ENCODE measurements around the gene MRPL52.
"Not testable (repeated sequence)": the region's sequence is repeated elsewhere in the genome, so short reads cannot be mapped to it uniquely, and the experiment has no call there.

MRPL52 gene

GRCh38 chr14:22811722-22812121 lies 18.0 kb upstream of the MRPL52 start:
- DNase-seq, result no peak

GRCh38 chr14:22812744-22813143 lies 16.9 kb upstream of the MRPL52 start:
- DNase-seq, result no peak

- DNase-seq, result no peak
Observed at GRCh38 chr14:22813145-22813544, 16.5 kb upstream of the MRPL52 start.

DNA sequence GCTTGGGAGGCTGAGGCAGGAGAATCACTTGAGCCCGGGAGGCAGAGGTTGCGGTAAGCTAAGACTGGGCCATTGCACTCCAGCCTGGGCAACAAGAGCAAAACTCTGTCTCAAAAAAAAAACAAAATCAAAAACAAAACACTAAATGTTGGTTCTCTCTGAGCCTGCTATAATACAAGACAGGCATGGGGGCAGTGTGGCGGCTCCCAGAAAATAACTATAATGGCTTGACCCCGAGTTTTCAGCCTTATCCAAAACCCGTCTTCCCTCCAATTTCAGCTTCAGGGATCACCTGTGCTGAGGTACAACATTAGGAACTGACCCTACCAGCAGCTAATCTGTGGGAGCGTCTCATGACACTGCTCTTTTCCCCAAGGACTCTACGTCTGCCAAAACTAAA lies 15.3 kb upstream of the MRPL52 start:
- no peak for DNase-seq

DNA sequence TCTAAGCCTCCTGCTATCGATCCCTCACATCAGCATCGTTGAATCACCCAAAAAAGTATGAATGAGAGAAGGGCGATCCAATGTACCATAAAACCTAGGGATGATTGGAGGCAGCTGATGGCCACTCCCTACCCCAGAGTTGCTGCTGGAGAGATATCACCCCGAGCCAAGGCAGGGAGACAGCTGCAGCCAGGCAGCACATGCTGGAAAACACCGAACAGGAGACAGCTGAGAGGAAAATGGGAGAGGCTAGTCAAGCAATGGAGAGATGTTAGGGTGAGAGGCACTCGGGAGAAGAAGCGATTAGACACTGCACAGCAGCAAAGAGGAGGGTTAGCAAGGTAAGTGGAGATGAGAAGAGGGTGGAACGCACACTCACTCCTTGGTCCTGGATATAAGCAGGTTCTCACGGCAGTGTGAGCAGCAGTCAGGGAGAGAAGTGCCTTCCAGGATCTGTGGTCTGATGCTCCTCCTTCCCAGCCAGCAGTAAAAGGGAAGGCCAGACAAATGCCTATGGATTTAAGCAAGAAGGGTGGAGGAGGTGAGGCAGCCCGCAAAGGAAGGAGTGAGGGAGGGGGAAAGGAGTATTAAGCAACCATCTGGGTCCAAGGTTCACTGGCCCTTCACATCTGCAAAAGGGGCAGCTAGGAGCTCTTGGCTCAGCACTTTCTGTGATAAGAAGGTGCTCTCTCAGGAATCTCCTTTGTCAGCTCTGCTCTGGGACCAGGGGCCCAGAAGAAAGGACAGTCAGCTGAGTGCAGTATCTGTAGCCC lies 14.6 kb upstream of the MRPL52 start, which contains the start of gene SLC7A7:
TSS of gene SLC7A7 (minus strand) at position 495 of the 773 bp plus-strand sequence. CDS start 2,037 bp downstream, outside the sequence.
- no peak for DNase-seq

GRCh38 chr14:22819151-22819988 lies 10.3 kb upstream of the MRPL52 start:
- DNase-seq, result peak; percentile 50

GRCh38 chr14:22820731-22821130 lies 9.0 kb upstream of the MRPL52 start:
- peak; percentile 64 for DNase-seq

GRCh38 chr14:22821193-22822015 lies 8.3 kb upstream of the MRPL52 start:
- DNase-seq, result peak; percentile 72

DNA sequence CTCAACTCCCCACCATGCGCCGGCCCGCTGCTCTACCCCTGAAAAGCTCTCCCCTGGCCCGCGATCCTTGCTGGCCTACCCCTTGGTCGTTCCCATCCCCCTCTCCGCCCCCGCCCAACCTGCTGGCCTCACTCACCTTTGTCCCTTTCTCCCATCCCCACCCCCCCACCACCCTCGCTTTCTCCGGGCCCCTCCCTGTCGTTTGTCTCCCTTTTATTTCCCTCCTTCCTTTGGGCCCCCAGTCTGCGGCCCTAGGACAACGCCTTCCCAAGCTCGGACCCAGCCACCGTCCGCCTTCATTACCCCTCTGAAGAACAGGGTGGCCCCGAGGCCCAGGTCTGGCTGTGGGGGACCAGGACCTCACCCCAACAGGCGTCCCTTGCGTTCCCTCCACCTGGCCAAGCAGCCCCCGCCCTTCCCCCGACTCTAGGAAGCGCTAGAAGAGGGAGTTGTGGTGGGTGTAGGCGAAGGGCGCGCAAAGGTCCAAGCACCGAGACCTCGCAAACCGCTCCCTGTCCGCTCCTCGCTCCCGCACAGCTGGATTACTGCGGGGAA lies 7.6 kb upstream of the MRPL52 start:
- no peak for DNase-seq

DNA sequence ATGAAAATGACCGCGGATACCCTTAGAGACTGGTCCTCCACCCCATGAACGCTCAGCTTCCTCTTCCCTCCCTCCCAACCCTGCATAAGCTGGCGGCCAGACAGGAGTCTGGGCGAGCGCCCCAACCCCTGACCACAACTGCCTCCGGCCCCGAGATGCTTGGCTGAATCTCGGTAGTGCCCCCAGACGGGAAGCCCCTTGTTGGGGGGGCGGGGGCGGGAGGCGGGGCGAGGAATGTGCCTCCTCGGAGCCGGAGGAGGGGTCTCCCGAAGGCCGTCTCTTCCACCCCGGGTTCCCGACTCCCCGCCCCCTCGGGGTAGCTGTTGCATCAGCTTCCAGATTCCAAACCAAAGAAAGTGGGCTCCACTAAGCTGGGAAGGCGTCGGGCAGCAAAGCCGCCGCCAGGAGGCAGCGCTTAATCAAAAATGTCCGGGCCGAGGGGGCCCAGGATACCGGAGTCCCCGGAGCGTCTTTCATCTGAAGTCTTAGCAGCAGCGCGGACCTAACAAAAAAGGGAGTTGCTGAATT lies 7.1 kb upstream of the MRPL52 start:
- peak; percentile 40 for DNase-seq

DNA sequence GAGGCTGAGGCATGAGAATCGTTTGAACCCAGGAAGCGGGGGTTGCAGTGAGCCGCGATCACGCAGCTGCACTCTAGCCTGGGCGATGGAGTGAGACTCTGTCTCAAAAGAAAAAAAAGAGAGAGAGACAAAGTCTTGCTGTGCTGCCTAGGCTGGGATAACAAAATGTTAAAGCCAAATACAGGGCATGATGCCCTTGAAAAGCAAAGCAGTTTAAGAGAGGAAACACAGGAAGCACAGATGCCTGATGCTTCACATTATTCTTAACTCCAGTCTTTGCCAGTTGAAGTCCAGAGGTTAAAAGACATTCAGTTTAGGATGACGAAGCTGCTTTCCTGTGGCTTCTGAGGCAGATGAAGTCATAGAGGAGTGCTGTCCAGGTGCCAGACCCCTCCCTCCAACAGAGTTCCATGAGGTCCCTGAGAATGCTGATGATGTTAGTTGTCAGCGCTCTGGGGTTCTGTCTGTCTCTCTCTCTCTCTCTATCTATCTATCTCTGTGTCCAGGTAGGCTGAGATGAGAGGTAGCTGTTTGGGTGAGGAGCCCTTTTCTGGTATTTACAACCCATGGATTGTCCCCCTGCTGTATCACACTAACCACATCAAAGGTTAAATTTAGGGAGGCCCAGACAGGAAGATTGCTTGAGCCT lies 4.9 kb upstream of the MRPL52 start:
- DNase-seq, result peak; percentile 10

GRCh38 chr14:22829076-22829660 lies 519 bp upstream of the MRPL52 start:
- DNase-seq, result not testable (repeated sequence)

GRCh38 chr14:22830443-22831010 lies 840 bp downstream of the MRPL52 start:
- no peak for DNase-seq

GRCh38 chr14:22835505-22835904 lies 5.8 kb downstream of the MRPL52 start:
- DNase-seq, result no peak

GRCh38 chr14:22836301-22837113 lies 6.8 kb downstream of the MRPL52 start, which contains the start of gene MMP14:
Gene MMP14 (plus strand): TSS chr14:22836585. CDS start chr14:22836818, 233 bp downstream.
- no peak for DNase-seq

DNA sequence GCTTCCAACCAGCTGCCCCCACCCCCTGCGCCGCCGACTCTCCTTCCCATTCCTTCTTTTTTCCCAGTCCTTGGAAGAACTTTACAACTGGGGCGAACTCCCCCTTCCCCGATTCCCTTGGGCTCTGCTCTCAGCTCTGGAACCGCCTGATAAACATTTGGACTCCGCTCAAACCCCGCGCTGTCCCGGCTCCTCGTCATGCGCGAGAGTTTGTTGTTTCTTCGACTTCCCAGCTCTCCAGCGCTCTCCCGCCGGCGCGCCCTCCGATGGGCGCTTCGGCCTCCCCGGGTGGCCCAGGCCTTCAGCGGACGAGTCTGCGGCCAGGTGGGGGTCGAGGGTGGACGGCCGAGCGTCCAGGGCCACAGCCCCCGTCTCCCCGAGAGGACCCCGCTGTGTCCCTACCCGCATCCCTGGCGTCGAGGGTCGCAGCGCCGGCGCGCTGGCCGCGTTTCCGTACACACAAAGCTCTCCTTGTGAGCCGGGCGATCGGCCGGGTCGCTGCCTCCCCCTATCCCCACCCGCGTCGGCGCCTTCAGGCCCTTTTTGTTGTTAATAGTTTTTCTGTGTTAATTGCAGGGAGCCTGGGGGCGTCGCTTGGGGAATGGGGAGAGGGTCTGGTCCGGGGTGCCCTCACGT lies 7.5 kb downstream of the MRPL52 start:
- DNase-seq, result peak; percentile 17

DNA sequence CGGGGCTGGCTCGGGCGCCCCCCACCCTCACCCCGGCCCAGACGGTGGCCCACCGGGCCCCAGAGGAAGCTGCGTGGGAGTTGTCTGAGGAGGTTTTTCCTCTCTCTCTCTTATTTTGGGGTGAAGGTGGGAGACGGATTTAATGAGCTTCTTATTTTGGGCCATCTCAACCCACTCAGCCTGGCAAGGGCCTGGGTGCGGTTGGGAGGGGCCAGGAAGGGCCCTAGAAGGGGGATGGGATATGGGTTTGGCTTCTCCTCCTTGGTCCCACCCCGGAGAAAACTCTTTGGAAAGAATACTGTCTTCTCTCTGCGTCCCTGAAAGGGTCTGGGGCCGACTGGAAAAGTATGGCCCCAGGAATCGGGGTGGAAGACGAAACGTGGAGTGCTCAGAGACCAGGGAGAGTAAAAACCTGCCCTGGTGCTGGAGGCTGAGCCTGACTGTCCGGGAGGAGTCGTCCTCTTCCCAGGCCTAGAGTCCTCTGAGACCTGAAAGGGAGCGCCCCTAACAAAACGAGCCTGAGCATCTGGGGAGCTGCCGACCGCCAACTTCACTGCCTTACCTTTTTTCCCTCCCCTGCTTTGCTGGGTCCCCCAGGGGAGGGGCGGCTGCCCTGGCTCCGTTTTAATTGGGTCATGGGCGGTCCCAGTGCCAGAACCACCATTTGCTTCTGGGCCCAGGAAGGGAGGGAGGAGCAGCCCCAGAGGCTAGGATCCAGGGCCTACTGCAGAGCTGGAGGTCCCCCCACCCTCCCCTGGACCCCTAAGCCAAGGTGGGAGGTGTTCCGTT lies 8.3 kb downstream of the MRPL52 start:
- no peak for DNase-seq

GRCh38 chr14:22838631-22839041 lies 8.9 kb downstream of the MRPL52 start:
- no peak for DNase-seq

Data from NCI-H146 (cell line).